Effector memory CD4-positive, alpha-beta T cell (primary cell): ENCODE data around the gene PAK2.

Experiments
- DNase-seq, 3 donors: peaks; one replicate each; pipeline ENCODE4 v3.0.0-alpha.2; 2020
- H3K27ac ChIP-seq: 2 replicates; pipeline ENCODE4 v1.7.0; 2013; ENCODE audit warnings: mild to moderate bottlenecking, low read length, moderate library complexity; ENCODE audit not compliant: insufficient read depth, poor library complexity, severe bottlenecking
- H3K27me3 ChIP-seq: replicated peaks from 2 replicates; pipeline ENCODE4 v1.7.0; 2013; ENCODE audit warnings: mild to moderate bottlenecking, low read length; ENCODE audit not compliant: insufficient read depth, control insufficient read depth, poor library complexity, severe bottlenecking
- H3K36me3 ChIP-seq: 2 replicates; pipeline ENCODE4 v1.7.0; 2013; ENCODE audit warnings: mild to moderate bottlenecking, low read length, moderate library complexity; ENCODE audit not compliant: control insufficient read depth, insufficient read depth
- H3K4me1 ChIP-seq: 2 replicates; pipeline ENCODE4 v1.7.0; 2013; ENCODE audit warnings: low read length, mild to moderate bottlenecking; ENCODE audit not compliant: control insufficient read depth, insufficient read depth, poor library complexity, severe bottlenecking
- H3K4me3 ChIP-seq: 2 replicates; pipeline ENCODE4 v1.7.0; 2013; ENCODE audit warnings: low read length, low read depth, mild to moderate bottlenecking; ENCODE audit not compliant: insufficient read depth, poor library complexity, severe bottlenecking
- H3K9me3 ChIP-seq: 2 replicates; pipeline ENCODE4 v1.7.0; 2013; ENCODE audit warnings: mild to moderate bottlenecking, low read length, moderate library complexity; ENCODE audit not compliant: control insufficient read depth

Gene PAK2

DNA sequence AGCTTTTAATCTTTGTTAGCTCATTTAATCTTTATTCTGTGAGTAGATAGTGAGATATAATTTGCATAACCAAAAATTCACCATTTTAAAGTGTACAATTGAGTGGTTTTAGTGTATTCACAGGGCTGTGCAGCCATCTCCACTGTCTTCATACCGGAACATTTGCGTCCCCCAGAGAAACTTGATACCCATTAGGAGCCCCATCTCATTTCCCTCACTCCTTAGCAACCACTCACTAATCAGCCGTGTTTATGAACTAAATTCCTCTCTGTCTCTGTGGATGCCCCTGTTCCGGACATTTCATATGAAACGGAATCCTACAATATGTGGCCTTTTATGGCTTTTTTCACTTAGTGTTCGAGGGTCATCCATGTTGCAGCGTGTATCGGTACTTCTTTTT, 38.2 kb downstream of the PAK2 start:
- DNase-seq: no peak
- no peaks in the 10 kb centered on the region for H3K27me3 ChIP-seq
- H3K4me3 ChIP-seq: no peak overlapping the region
- H3K4me1 ChIP-seq: peaks cover 14% of the 10 kb centered on the region
- H3K27ac ChIP-seq: no peak overlapping the region
- no peaks in the 10 kb centered on the region for H3K36me3 ChIP-seq
- no peaks in the 10 kb centered on the region for H3K9me3 ChIP-seq

DNA sequence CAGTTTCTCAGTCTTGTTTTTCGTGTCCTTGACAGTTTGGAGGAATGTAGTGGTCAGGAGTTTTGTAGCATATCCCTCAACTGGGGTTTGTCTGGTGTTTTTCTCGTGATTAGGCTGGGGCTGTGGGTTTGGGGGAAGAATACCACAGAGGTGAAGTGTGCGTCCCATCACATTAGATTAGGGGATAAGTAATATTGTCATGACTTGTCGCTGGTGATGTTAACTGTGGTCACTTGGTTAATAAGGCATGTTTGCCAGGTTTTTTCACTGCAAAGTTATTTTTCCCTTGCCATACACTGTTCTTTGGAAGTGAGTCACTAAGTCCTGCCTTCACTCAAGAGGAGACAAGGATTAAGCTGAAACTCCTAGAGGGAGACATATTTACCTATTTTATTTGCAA, 39.1 kb downstream of the PAK2 start:
- H3K36me3 ChIP-seq: peaks cover 7% of the 10 kb centered on the region
- H3K9me3 ChIP-seq: no peaks in the 10 kb centered on the region
- H3K4me1 ChIP-seq: peaks cover 14% of the 10 kb centered on the region
- no peaks in the 10 kb centered on the region for H3K27me3 ChIP-seq
- DNase-seq: no peak
- H3K27ac ChIP-seq: no peak overlapping the region
- H3K4me3 ChIP-seq: no peak overlapping the region

- Histone ChIP-seq H3K27me3 (no peaks in the 10 kb centered on the region), H3K27ac (no peak overlapping the region), H3K4me3 (no peak overlapping the region), H3K4me1 (peaks cover 6% of the 10 kb centered on the region), H3K36me3 (peaks cover 9% of the 10 kb centered on the region), H3K9me3 (no peaks in the 10 kb centered on the region)
- no peak for DNase-seq
Measured at GRCh38 chr3:196782511-196782910, 42.9 kb downstream of the PAK2 start.

- Histone ChIP-seq H3K27me3 (no peaks in the 10 kb centered on the region), H3K27ac (no peak overlapping the region), H3K9me3 (no peaks in the 10 kb centered on the region), H3K4me1 (no peaks in the 10 kb centered on the region), H3K36me3 (peaks cover 13% of the 10 kb centered on the region), H3K4me3 (no peak overlapping the region)
- DNase-seq: no peak
Measured at GRCh38 chr3:196788528-196788927, 48.9 kb downstream of the PAK2 start.

DNA sequence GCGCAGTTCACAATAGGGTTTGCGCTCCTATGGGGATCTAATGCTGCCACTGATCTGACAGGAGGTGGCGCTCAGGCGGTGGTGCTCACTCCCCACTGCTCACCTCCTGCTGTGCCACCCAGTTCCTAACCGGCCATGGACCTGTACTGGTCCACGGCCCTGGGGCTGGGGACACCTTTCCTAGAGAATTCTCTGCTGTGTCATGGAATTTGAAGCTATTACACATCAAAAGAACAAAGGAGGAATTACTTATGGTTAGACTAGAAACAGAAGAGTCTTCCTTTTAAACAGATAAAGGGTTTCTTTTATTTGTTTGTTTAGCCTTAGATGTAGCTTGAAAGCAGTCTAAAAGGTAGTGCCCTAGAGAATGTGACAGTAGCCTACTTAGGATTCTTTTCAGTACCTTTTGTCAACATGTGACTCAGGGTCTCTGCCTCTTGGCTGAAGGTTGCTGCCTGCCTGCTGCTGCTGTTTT, 50.3 kb downstream of the PAK2 start:
- Histone ChIP-seq H3K27ac (no peak overlapping the region), H3K4me3 (no peak overlapping the region), H3K4me1 (no peaks in the 10 kb centered on the region), H3K9me3 (no peaks in the 10 kb centered on the region), H3K27me3 (no peaks in the 10 kb centered on the region), H3K36me3 (peaks cover 9% of the 10 kb centered on the region)
- no peak for DNase-seq

- Histone ChIP-seq H3K27ac (no peak overlapping the region), H3K36me3 (peaks cover 9% of the 10 kb centered on the region), H3K27me3 (no peaks in the 10 kb centered on the region), H3K4me3 (no peak overlapping the region), H3K9me3 (no peaks in the 10 kb centered on the region), H3K4me1 (no peaks in the 10 kb centered on the region)
- no peak for DNase-seq
Measured at GRCh38 chr3:196790636-196791035, 51.0 kb downstream of the PAK2 start.

GRCh38 chr3:196792771-196793170, 53.1 kb downstream of the PAK2 start:
- Histone ChIP-seq H3K27ac (no peak overlapping the region), H3K9me3 (no peaks in the 10 kb centered on the region), H3K36me3 (peaks cover 14% of the 10 kb centered on the region), H3K4me1 (no peaks in the 10 kb centered on the region), H3K4me3 (no peak overlapping the region), H3K27me3 (no peaks in the 10 kb centered on the region)
- DNase-seq: no peak

GRCh38 chr3:196793246-196793645, 53.6 kb downstream of the PAK2 start:
- peaks cover 14% of the 10 kb centered on the region for H3K36me3 ChIP-seq
- no peak for DNase-seq
- H3K27me3 ChIP-seq: no peaks in the 10 kb centered on the region

DNA sequence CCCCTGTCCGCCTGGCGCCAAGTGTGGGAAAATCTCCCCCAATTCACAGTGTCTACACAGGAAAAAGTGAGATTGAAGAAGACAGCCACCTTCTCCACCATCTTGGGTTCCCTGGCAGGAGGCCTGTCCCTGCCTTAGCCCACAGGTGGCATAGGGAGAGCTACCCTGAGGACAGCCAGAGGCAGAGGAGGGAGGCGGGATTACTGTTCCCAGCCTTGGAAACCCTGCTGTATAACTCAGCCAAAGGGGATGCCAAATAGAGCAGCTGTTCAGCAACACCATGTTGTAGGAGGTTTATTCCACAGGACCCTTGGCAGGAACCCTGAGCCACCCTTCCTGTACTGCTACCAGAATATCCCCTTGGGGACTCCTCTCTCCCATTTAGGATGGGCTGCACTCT, 54.8 kb downstream of the PAK2 start:
- H3K27ac ChIP-seq: no peak overlapping the region
- H3K9me3 ChIP-seq: no peaks in the 10 kb centered on the region
- H3K4me3 ChIP-seq: no peak overlapping the region
- DNase-seq: no peak
- no peaks in the 10 kb centered on the region for H3K4me1 ChIP-seq
- no peaks in the 10 kb centered on the region for H3K27me3 ChIP-seq
- peaks cover 14% of the 10 kb centered on the region for H3K36me3 ChIP-seq

More at GRCh38 chr3:196793246-196793645, 53.6 kb downstream of the PAK2 start:
- no peaks in the 10 kb centered on the region for H3K4me1 ChIP-seq
- H3K4me3 ChIP-seq: no peak overlapping the region
- H3K27ac ChIP-seq: no peak overlapping the region
- H3K9me3 ChIP-seq: no peaks in the 10 kb centered on the region

GRCh38 chr3:196796317-196796716, 56.7 kb downstream of the PAK2 start:
- no peak for DNase-seq
- H3K36me3 ChIP-seq: peaks cover 11% of the 10 kb centered on the region

More at GRCh38 chr3:196796317-196796716, 56.7 kb downstream of the PAK2 start:
- no peaks in the 10 kb centered on the region for H3K9me3 ChIP-seq
- H3K27ac ChIP-seq: no peak overlapping the region
- H3K4me3 ChIP-seq: no peak overlapping the region
- H3K4me1 ChIP-seq: no peaks in the 10 kb centered on the region
- no peaks in the 10 kb centered on the region for H3K27me3 ChIP-seq
